HG02759 (cell line): ENCODE results near the gene RAB1A.
A peak's percentile ranks its signal among the peaks of the same experiment; 100 is the strongest.
"Not testable (repeated sequence)": the region's sequence is repeated elsewhere in the genome, so short reads cannot be mapped to it uniquely, and the experiment has no call there.

ENCODE experiments used
- ATAC-seq: cut with Tn5 transposase; IDR thresholded peaks from one replicate; pipeline ENCODE4 v1.9.1; 2021; ENCODE audit warnings: mild to moderate bottlenecking, moderate library complexity; ENCODE audit not compliant: unreplicated experiment

Gene RAB1A

GRCh38 chr2:65137197-65137775 lies 7.4 kb upstream of the RAB1A start:
- ATAC-seq = no peak

GRCh38 chr2:65136253-65136652 lies 6.3 kb upstream of the RAB1A start:
- no peak for ATAC-seq

GRCh38 chr2:65134158-65134557 lies 4.3 kb upstream of the RAB1A start:
- ATAC-seq = no peak

GRCh38 chr2:65133626-65134025 lies 3.7 kb upstream of the RAB1A start:
- no peak for ATAC-seq

- not testable (repeated sequence) for ATAC-seq
These were observed 3.0 kb upstream of the RAB1A start for GRCh38 chr2:65132930-65133329.

GRCh38 chr2:65130664-65131175 lies 814 bp upstream of the RAB1A start:
- peak; percentile 35 for ATAC-seq

GRCh38 chr2:65129286-65129825 lies 550 bp downstream of the RAB1A start:
- ATAC-seq = peak; percentile 4

- ATAC-seq = no peak
These were observed 1.4 kb downstream of the RAB1A start for GRCh38 chr2:65128297-65129190.

GRCh38 chr2:65125457-65125856 lies 4.4 kb downstream of the RAB1A start:
- not testable (repeated sequence) for ATAC-seq

- no peak for ATAC-seq
These were observed 7.6 kb downstream of the RAB1A start for GRCh38 chr2:65122313-65122712.

- ATAC-seq = no peak
These were observed 8.8 kb downstream of the RAB1A start for GRCh38 chr2:65120990-65121693.

GRCh38 chr2:65116645-65117044 lies 13.3 kb downstream of the RAB1A start:
- ATAC-seq = no peak

- no peak for ATAC-seq
These were observed 15.0 kb downstream of the RAB1A start for GRCh38 chr2:65114921-65115320.

- ATAC-seq = no peak
These were observed 16.1 kb downstream of the RAB1A start for GRCh38 chr2:65113816-65114215.

GRCh38 chr2:65113229-65113628 lies 16.7 kb downstream of the RAB1A start:
- ATAC-seq = no peak

- no peak for ATAC-seq
These were observed 17.3 kb downstream of the RAB1A start for GRCh38 chr2:65112633-65113032.

- ATAC-seq = no peak
These were observed 21.1 kb downstream of the RAB1A start for GRCh38 chr2:65108780-65109179.

- ATAC-seq = no peak
These were observed 22.4 kb downstream of the RAB1A start for GRCh38 chr2:65107530-65107929.

- no peak for ATAC-seq
These were observed 26.7 kb downstream of the RAB1A start for GRCh38 chr2:65103013-65103715.

GRCh38 chr2:65101071-65101470 lies 28.8 kb downstream of the RAB1A start:
- no peak for ATAC-seq

GRCh38 chr2:65098741-65099140 lies 31.2 kb downstream of the RAB1A start:
- no peak for ATAC-seq
